Lung (tissue), 12 donors: ENCODE data around the gene VEPH1. TPM values are rescaled to one million over a fixed set of nuclear protein-coding genes. Genes with fewer than 3 reads are reported as not detected.

Source experiments
- ATAC-seq: fragments of 200-7000 bp; cut with Tn5 transposase; one replicate; pipeline ENCODE4 v1.9.1; 2020; ENCODE audit warnings: moderate number of reproducible peaks; ENCODE audit not compliant: insufficient read depth, low FRiP score
- DNase-seq, 3 donors: peaks; one replicate each; pipeline ENCODE4 v3.0.0-alpha.2; 2013 to 2017
- H3K27ac ChIP-seq, 2 donors: one replicate each; pipeline ENCODE4 v1.5.1; 2013; ENCODE audit warnings: mild to moderate bottlenecking in 2 of 2, moderate library complexity in 2 of 2, control low read depth in 1 of 2, inconsistent platforms in 1 of 2, low read depth in 1 of 2, low read length in 1 of 2
- H3K27me3 ChIP-seq, 3 donors: one replicate each; pipeline ENCODE4 v1.5.1; 2013; ENCODE audit warnings: low read length in 2 of 3; ENCODE audit not compliant: control insufficient read depth in 3 of 3, insufficient read depth in 3 of 3
- H3K36me3 ChIP-seq, 4 donors: one replicate each; pipeline ENCODE4 v1.5.1; 2013; ENCODE audit warnings: low read length in 4 of 4, mild to moderate bottlenecking in 1 of 4, moderate library complexity in 1 of 4; ENCODE audit not compliant: control insufficient read depth in 4 of 4, insufficient read depth in 4 of 4
- H3K4me1 ChIP-seq, 5 donors: one replicate each; pipeline ENCODE4 v1.5.1; 2013; ENCODE audit warnings: low read length in 5 of 5, mild to moderate bottlenecking in 2 of 5, moderate library complexity in 1 of 5; ENCODE audit not compliant: control insufficient read depth in 5 of 5, insufficient read depth in 5 of 5
- H3K4me3 ChIP-seq: one replicate; pipeline ENCODE4 v1.5.1; 2013; ENCODE audit warnings: mild to moderate bottlenecking, control low read depth, moderate library complexity
- H3K9ac ChIP-seq, 2 donors: one replicate each; pipeline ENCODE4 v1.5.1; 2013; ENCODE audit warnings: low read length in 2 of 2, control low read depth in 1 of 2; ENCODE audit not compliant: insufficient read depth in 1 of 2
- H3K9me3 ChIP-seq, 4 donors: one replicate each; pipeline ENCODE4 v1.5.1; 2013; ENCODE audit warnings: low read length in 3 of 4, mild to moderate bottlenecking in 1 of 4, moderate library complexity in 1 of 4; ENCODE audit not compliant: control insufficient read depth in 4 of 4, insufficient read depth in 3 of 4
- CTCF ChIP-seq: IDR thresholded peaks from 2 replicates; pipeline ENCODE4 v1.5.1; 2012; ENCODE audit warnings: mild to moderate bottlenecking; ENCODE audit errors: control extremely low read depth, extremely low read depth
- WGBS, 2 donors: extraction: QIAGEN DNeasy Blood & Tissue Kit; methylation state at CpG; one replicate each; pipeline ENCODE4 v1.1.7; 2013; 5-methylcytosine and 5-hydroxymethylcytosine counted together
- polyA plus RNA-seq, 2 donors: library from polyadenylated mRNA; stranded (reverse); fragments of 200-250 nt; gene quantifications; one replicate each; pipeline ENCODE4 v1.2.1, GENCODE V29; 2013
- total RNA-seq, 2 donors: library from RNA; depleted of rRNA in 1 of 2; stranded (reverse); fragments of >200 nt in 1 of 2; gene quantifications; one replicate each; pipeline ENCODE4 v1.2.1, GENCODE V29; 2014 to 2021
- donor health status: control.
- donor health status: control.
- donor health status: Bipolar disorder and iron deficiency.
- donor health status: healthy.
- donor health status: DM: yes; HTN: yes; CAD: no.

The VEPH1 gene
- total and polyA plus RNA-seq, 4 donors: 14.6 to 237 (median 65.5) TPM

- no peaks in the 10 kb centered on the region for H3K36me3 ChIP-seq
Observed at GRCh38 chr3:157516928-157517327, 13.7 kb upstream of the VEPH1 start.

GRCh38 chr3:157515398-157515797 is 12.2 kb upstream of the VEPH1 start:
- Histone ChIP-seq H3K4me1 (peaks cover 0 to 6% (median 0%) of the 10 kb centered on the region in 5 donors), H3K27ac (no peak overlapping the region), H3K9ac (no peak overlapping the region), H3K36me3 (no peaks in the 10 kb centered on the region), H3K4me3 (no peak overlapping the region), H3K9me3 (no peaks in the 10 kb centered on the region), H3K27me3 (no peaks in the 10 kb centered on the region)
- 49 to 61% methylated on average over 5 of the region's 5 CpGs for WGBS, 2 donors
- DNase-seq (no peak), ATAC-seq (peak; percentile 39)
- no peak for TF ChIP-seq CTCF

More at GRCh38 chr3:157516928-157517327, 13.7 kb upstream of the VEPH1 start:
- Histone ChIP-seq H3K27ac (no peak overlapping the region), H3K4me3 (no peak overlapping the region), H3K27me3 (no peaks in the 10 kb centered on the region), H3K9me3 (no peaks in the 10 kb centered on the region), H3K4me1 (peaks cover 0 to 17% (median 0%) of the 10 kb centered on the region in 5 donors), H3K9ac (no peak overlapping the region)
- ATAC-seq (no peak), DNase-seq (no peak)
- TF ChIP-seq CTCF: no peak

- Histone ChIP-seq H3K9me3 (no peaks in the 10 kb centered on the region), H3K27me3 (no peaks in the 10 kb centered on the region), H3K4me3 (no peak overlapping the region), H3K4me1 (no peaks in the 10 kb centered on the region), H3K36me3 (no peaks in the 10 kb centered on the region), H3K9ac (no peak overlapping the region), H3K27ac (no peak overlapping the region)
- peak in 2 of 3 donors; percentile 35 to 62 for DNase-seq
- ATAC-seq: peak; percentile 70
- 56 to 80% methylated on average over 4 of the region's 4 CpGs for WGBS, 2 donors
- TF ChIP-seq CTCF: no peak
Observed at GRCh38 chr3:157514371-157514895, 11.2 kb upstream of the VEPH1 start.

GRCh38 chr3:157513585-157513984 is 10.4 kb upstream of the VEPH1 start:
- Histone ChIP-seq H3K9ac (no peak overlapping the region), H3K4me3 (no peak overlapping the region), H3K4me1 (no peaks in the 10 kb centered on the region), H3K9me3 (no peaks in the 10 kb centered on the region), H3K27me3 (no peaks in the 10 kb centered on the region), H3K36me3 (no peaks in the 10 kb centered on the region), H3K27ac (no peak overlapping the region)
- WGBS, 2 donors: 79 to 83% methylated on average over 1 of the region's 1 CpG
- DNase-seq: no peak
- no peak for TF ChIP-seq CTCF
- ATAC-seq: no peak
